DMS114 treated with DMSO at 0.1 percent for 48 hours (cell line): ENCODE results near the gene SAGE1.
A peak's percentile ranks its signal among the peaks of the same experiment; 100 is the strongest.
"Not testable (repeated sequence)": the region's sequence is repeated elsewhere in the genome, so short reads cannot be mapped to it uniquely, and the experiment has no call there.

Experiments used
- DNase-seq: peaks from one replicate; lab custom pipeline; 2025; ENCODE audit not compliant: unreplicated experiment; lab: John Stamatoyannopoulos, UW

Gene SAGE1, protein sequence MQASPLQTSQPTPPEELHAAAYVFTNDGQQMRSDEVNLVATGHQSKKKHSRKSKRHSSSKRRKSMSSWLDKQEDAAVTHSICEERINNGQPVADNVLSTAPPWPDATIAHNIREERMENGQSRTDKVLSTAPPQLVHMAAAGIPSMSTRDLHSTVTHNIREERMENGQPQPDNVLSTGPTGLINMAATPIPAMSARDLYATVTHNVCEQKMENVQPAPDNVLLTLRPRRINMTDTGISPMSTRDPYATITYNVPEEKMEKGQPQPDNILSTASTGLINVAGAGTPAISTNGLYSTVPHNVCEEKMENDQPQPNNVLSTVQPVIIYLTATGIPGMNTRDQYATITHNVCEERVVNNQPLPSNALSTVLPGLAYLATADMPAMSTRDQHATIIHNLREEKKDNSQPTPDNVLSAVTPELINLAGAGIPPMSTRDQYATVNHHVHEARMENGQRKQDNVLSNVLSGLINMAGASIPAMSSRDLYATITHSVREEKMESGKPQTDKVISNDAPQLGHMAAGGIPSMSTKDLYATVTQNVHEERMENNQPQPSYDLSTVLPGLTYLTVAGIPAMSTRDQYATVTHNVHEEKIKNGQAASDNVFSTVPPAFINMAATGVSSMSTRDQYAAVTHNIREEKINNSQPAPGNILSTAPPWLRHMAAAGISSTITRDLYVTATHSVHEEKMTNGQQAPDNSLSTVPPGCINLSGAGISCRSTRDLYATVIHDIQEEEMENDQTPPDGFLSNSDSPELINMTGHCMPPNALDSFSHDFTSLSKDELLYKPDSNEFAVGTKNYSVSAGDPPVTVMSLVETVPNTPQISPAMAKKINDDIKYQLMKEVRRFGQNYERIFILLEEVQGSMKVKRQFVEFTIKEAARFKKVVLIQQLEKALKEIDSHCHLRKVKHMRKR

DNA sequence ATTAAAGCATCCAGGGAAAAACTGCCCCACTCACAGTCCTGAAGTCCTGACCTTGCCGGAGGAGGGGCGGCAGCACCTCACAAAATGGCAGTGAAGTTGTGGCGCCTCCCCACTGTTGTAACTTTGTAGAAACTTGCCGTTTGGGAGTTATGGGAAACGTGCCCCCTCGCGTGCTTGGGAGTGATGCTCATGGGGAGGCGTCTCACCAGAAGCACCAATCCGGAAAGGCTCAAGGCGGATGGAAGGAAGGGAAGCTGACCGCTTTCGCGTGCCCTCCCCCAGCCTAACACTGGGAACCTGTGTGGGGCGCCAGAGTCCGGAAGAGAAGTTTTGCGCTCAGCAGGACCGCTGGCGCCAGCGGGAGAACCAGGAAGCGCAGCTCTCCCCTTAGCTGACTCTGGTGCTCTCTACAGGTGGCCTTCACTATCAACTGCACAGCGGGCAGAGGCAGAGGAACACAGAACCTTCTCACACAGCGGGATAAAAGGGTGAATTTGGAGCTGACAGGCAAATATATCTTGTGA lies at the start of gene SAGE1, which contains the start of gene CT45A10:
Gene SAGE1 (plus strand): TSS at position 423 of the 524 bp plus-strand sequence. CDS start 2,527 bp downstream, outside the sequence.
Gene CT45A10 (minus strand): TSS at position 151 of the 524 bp plus-strand sequence. CDS start 8,100 bp downstream, outside the sequence.
- DNase-seq: no peak

DNA sequence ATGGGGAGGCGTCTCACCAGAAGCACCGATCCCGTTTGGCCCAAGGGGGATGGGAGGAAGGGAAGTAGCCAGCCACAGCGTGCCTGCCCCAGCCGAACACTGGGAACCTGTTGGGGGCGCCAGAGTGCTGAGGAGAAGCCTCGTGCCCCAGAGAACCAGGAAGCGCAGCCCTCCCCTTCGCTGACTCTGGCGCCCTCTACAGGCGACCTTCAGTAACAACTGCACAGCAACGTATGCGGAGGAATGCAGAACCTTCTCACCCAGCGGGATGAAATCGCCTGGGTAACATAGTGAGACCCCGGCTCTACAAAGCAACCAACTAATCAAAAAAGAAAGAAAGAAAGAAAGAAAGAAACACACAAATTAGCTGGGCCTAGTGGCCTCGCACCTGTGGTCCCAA lies 39.1 kb upstream of the SAGE1 start, which contains the start of gene CT45A8:
Gene CT45A8 (minus strand): TSS at position 101 of the 400 bp plus-strand sequence. CDS start 3,755 bp downstream, outside the sequence.
- not testable (repeated sequence) for DNase-seq

DNA sequence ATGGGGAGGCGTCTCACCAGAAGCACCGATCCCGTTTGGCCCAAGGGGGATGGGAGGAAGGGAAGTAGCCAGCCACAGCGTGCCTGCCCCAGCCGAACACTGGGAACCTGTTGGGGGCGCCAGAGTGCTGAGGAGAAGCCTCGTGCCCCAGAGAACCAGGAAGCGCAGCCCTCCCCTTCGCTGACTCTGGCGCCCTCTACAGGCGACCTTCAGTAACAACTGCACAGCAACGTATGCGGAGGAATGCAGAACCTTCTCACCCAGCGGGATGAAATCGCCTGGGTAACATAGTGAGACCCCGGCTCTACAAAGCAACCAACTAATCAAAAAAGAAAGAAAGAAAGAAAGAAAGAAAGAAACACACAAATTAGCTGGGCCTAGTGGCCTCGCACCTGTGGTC lies 21.8 kb upstream of the SAGE1 start, which contains the start of gene CT45A9:
Gene CT45A9 (minus strand): TSS at position 101 of the 400 bp plus-strand sequence. CDS start 3,751 bp downstream, outside the sequence.
- DNase-seq: not testable (repeated sequence)

DNA sequence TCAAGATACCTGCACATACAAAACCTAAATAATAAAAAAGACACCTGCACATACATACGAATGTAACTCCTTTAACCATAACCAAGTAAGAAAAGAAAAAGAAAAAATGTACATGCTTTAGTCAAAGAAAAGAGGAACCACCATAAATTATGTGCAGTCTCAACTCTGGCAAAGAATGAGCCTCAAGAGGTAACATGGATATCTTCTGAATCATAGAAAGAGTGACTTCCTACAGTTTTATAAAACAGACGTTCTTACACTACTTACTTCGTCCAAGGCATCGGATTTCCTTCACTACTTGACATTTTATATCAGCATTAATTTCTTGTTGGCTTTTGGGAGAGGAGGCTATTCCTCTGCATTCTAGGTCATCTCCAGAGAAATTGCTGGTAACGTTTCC lies 10.8 kb upstream of the SAGE1 start:
- DNase-seq: not testable (repeated sequence)

DNA sequence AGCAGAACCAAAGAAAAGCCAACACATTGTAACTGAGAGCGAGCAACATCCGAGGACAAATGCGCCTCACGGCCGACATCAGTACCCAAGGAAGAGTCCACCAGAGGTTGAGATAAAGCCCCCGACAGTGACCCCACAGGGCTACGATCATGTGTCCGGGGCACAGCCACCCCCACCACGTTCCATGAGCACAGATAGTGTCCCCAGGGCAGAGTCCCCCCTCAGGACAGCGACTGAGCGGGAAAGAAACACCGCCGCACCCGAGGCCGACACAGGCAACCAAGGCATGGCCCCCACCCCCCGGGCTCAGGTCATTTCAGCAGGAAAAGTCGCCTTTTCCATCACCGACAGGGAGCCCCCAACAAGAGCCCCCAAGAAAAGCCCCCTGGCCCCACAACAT lies 5.3 kb upstream of the SAGE1 start:
- not testable (repeated sequence) for DNase-seq

DNA sequence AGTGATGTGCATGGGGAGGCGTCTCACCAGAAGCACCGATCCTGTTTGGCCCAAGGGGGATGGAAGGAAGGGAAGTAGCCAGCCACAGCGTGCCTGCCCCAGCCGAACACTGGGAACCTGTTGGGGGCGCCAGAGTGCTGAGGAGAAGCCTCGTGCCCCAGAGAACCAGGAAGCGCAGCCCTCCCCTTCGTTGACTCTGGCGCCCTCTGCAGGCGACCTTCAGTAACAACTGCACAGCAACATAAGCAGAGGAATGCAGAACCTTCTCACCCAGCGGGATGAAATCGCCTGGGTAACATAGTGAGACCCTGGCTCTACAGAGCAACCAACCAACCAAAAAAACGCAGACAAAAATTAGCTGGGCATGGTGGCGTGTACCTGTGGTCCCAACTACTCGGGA lies 4.5 kb upstream of the SAGE1 start:
- DNase-seq: peak; percentile 17

DNA sequence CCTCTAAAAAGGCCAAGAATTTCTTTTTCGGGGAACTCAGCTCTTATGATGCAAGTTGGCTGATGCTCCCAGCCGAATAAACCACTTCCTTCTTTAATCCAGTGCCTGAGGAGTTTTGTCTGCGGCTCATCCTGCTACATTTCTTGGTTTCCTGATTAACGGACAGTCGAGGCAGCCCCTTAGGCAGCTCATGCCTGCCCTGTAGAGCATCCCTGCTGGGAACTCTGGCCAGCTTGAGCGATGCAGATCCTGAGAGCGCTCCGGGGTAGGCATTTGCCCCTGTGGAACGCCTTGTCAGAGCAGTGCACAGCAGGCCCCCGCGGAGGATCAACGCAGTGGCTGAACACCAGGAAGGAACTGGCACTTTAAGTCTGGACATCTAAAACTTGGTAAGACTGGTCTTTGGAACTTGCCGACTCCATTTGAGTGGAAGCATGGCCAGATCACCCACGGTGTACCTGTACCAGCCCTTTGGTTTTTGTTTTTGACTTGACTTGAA lies 3.4 kb upstream of the SAGE1 start:
- DNase-seq: no peak

DNA sequence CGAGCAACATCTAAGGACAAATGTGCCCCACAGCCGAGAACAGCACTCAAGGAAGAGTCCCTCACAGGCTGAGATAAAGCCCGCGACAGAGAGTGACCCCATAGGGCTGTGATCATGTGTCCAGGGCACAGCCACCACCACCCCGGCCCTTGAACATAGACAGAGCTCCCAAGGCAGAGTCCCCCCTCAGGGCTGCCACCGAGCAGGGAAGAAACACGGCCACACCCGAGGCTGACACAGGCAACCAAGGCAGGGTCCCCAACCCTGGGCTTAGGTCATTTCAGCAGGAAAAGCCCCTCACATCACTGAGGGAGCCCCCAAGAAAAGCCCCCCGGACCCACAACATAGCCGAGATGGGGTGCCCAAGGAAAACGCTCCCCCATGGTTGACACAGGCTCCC lies 735 bp upstream of the SAGE1 start:
- no peak for DNase-seq

DNA sequence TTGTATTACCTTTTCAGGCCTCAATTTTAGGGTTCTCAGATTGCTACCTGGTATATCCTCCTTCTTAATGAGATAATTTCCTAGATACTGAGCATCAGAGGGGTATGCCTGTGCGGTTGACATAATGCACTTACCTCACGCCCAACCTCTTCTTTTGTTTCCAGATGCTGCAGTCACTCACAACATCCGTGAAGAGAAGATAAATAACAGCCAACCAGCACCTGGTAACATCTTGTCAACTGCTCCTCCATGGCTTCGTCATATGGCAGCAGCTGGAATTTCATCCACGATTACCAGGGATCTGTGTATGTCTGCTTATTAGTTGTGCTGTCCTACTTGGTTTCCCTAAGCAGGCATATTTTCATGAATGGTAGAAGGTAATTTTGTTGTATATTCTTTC lies 16.7 kb downstream of the SAGE1 start:
- no peak for DNase-seq

DNA sequence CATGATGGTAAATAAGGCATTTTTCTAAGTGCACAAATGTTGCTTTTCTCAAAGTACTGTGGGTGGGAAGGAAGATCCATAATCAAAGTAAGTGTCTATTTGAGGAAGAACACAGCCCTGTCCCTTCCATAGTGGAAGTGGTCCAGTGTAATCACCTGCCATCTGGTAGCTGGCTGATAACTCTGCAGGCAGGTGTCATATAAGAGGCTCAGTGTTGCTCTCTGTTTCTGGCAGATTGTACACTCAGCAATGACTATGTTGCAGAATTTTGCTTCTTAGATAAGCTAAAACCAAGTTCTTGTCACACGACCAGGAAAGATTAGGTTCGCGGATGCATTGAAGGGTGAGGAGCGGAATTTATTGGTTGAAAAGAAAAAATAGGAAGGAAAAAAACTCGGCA lies 20.9 kb downstream of the SAGE1 start:
- DNase-seq: no peak

DNA sequence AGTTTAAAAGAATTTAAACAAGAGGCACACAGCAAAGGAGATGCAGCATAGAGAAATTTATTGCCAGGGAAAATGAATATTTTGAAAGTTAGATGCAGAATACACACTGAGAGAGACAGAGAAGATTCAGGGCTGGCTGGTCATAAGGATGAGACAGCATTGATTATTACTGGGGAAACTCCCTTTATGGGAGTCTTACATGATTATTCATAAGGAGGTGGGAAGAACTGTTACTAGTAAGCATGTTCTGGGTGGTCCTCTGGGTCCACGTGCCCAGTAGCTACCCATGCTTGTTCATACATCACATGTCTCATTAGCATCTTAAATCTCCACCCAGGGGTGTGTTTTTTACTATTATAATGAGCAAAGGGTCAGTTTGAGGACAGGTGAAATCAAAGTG lies 27.0 kb downstream of the SAGE1 start:
- not testable (repeated sequence) for DNase-seq

DNA sequence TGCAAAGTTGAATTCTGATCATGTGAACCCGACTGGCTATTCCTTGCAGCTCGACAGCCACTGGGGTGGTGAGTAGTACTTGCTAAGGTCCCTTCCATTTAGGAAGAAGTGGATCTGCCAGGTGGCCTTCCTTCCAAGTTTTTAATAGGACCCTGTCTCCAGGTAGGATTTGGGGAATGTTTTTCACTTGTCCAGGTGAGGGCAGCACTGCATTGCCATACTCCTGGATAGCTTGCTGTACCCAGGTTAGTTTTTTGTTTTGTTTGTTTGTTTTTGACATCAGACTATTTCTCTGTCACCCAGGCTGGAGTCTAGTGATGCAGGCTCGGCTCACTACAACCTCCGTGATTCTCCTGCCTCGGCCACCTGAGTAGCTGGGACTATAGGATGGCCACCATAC lies 29.8 kb downstream of the SAGE1 start:
- DNase-seq: no peak

DNA sequence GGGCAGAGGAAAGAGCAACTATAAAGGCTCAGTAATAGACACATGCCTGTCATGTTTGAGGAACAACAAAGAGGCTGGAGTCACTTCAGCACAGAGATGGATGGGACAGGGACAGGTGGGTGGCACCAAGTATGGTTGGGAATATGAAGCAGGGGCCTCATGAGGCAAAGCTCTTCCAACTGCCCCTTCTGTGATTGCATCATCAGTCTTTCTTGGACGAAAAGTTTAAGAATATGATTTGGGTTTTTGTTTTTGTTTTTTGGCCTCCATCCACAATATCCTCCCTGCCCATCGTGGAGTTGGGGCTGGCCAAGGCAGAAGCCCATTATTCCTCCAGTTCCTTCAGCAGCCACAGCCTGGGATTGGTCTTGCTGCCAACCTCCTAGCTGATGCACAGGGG lies 34.4 kb downstream of the SAGE1 start:
- no peak for DNase-seq

DNA sequence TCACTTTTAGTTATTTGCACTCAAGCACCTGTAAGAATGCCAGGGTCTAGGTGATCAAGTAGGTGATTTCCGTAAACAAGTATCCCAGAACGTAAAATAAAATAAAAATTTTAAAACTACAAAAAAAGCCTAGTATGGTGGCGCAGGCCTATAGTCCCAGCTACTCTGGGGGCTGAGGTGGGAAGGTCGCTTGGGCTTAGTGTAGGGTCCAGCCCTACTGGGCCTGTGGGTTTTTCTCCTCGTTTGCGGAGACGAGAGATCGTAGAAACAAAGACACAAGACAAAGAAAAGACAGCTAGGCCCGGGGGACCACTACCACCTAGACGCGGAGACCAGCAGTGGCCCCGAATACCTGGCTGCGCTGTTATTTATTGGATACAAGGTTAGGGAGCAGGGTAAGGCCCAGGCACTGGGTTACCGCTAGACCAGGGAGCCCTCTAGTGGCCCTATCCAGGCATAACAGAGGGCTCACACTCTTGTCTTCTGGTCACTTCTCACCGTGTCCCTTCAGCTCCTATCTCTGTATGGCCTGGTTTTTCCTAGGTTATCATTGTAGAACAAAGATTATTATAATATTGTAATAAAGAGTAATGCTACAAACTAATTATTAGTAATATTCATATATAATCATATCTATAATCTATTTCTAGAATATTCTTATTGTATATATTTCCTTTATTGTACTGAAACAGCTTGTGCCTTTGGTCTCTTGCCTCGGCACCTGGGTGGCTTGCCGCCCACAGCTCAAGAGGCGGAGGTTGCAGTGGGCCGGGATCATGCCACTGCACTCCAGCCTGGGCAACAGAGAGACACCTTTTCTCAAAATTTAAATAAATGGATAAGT lies 38.4 kb downstream of the SAGE1 start:
- DNase-seq: peak; percentile 7

DNA sequence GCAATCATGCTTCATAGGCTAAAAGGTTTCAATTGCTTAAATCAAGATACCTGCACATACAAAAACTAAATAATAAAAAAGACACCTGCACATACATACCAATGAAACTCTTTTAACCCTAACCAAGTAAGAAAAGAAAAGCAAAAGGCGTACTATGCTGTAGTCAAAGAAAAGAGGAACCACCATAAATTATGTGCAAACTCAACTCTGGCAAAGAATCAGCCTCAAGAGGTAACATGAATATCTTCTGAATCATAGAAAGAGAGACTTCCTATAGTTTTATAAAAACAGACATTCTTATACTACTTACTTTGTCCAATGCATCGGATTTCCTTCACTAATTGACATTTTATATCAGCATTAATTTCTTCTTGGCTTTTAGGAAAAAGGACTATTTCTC lies 51.0 kb downstream of the SAGE1 start:
- no peak for DNase-seq

DNA sequence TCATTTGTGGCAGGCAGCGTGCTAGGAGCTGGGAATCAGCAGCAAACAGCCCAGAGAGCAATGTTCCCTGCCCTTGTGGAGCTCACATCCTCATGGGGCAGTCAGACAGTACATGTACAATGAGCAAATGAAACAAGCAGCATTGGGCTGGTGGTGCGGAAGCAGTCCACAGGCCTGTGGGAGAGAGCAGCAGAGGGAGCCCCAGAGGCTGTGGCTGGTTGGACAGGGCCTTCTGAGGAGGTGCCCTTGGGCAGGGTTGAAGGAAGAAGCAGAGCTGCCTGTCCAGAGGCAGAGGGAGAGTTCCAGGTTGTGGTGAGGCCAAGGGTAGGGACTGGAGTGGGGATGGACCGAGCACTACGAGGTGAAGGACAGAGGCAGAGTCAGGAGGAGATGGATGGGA lies 57.8 kb downstream of the SAGE1 start:
- DNase-seq: no peak
